A549 treated with CpdA at 1 μM for 4 hours (cell line): ENCODE data around the gene NEUROG1. TPM values are rescaled to one million over a fixed set of nuclear protein-coding genes. Genes with fewer than 3 reads are reported as not detected.

Experiments used
- total RNA-seq: library from RNA; stranded (reverse); fragments of 200-300 nt; extraction: Qiagen RNA extraction; gene quantifications from 5 replicates; pipeline ENCODE4 v1.2.3, GENCODE V29; 2022; ENCODE audit warnings: low read depth

The NEUROG1 gene
- not detected in 5 replicates for total RNA-seq

GRCh38 chr5:135535820-135536801, at the start of gene NEUROG1:
Gene NEUROG1, minus strand, starts transcription at chr5:135535964. Its CDS starts 274 bp downstream, at chr5:135535690.

GRCh38 chr5:135578685-135579341, 43.0 kb upstream of the NEUROG1 start, which contains the start of gene CXCL14:
Gene CXCL14, minus strand, starts transcription at chr5:135578991. Its CDS starts 213 bp downstream, at chr5:135578778.

Other genes with a start within 250 kb of the NEUROG1 start
- gene MACROH2A1, start 136.7 kb downstream of the NEUROG1 start, total RNA-seq, result 176 to 208 TPM (median 203 TPM) in 5 replicates
- not detected in 5 replicates for gene DCANP1, start 88.6 kb downstream of the NEUROG1 start, total RNA-seq
- gene TIFAB, start 83.6 kb downstream of the NEUROG1 start, total RNA-seq, result not detected in 5 replicates
- 0.07 to 0.20 TPM (median 0.17 TPM) in 4 of 5 replicates, not detected in the other for gene CXCL14, start 43.0 kb upstream of the NEUROG1 start, total RNA-seq